ENCODE results near the gene PPT1. TPM values are rescaled to one million over a fixed set of nuclear protein-coding genes. Genes with fewer than 3 reads are reported as not detected.

PPT1 gene
- total RNA-seq, 1 experiment from 2014 or later: 154 TPM

DNA sequence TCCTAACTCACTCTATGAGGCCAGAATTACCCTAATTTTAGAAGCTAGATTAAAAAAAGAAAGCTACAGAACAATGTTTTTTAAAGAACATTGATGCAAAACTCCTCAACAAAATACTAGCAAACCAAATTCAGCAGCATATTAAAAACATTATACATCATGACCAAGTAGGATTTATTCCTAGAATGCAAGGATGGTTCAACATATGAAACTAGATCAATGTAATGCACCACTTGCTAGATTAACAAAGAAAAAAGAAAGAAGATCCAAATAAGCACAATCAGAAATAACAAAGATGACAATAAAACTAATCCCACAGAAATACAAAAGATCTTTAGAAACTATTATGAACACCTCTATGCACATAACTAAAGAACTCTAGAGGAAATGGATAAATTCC is 13.3 kb upstream of the PPT1 start:
- TF ChIP-seq, protein P1, sequence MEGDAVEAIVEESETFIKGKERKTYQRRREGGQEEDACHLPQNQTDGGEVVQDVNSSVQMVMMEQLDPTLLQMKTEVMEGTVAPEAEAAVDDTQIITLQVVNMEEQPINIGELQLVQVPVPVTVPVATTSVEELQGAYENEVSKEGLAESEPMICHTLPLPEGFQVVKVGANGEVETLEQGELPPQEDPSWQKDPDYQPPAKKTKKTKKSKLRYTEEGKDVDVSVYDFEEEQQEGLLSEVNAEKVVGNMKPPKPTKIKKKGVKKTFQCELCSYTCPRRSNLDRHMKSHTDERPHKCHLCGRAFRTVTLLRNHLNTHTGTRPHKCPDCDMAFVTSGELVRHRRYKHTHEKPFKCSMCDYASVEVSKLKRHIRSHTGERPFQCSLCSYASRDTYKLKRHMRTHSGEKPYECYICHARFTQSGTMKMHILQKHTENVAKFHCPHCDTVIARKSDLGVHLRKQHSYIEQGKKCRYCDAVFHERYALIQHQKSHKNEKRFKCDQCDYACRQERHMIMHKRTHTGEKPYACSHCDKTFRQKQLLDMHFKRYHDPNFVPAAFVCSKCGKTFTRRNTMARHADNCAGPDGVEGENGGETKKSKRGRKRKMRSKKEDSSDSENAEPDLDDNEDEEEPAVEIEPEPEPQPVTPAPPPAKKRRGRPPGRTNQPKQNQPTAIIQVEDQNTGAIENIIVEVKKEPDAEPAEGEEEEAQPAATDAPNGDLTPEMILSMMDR (conservative IDR thresholded peaks at IDR 0.05): no peak
- no peak for TF ChIP-seq EZH2 (IDR thresholded peaks at IDR 0.05; ENCODE audit: low read depth)
- no peaks in the 10 kb centered on the region for H3K27me3 ChIP-seq (ENCODE audit: insufficient read depth, low read depth)
- H3K27ac ChIP-seq: no peak overlapping the region
- H3K4me3 ChIP-seq: no peak overlapping the region
- no peak overlapping the region for H2AFZ ChIP-seq
- peaks cover 37% of the 10 kb centered on the region for H3F3A ChIP-seq (ENCODE audit: insufficient read depth, low read depth)
- intact Hi-C loops (cut with micrococcal nuclease; ENCODE audit: unreplicated experiment): no loop called here
- H3K4me2 ChIP-seq: no peak overlapping the region
- BruUV-seq (replicated peaks): no TSS peak
- peaks cover 10% of the 10 kb centered on the region; the same call in 1 of the 2 replicates for H3K9me3 ChIP-seq (ENCODE audit: insufficient read depth, low read depth)
- no peaks in the 10 kb centered on the region for H4K20me1 ChIP-seq (ENCODE audit: insufficient read depth)
- POLR2A ChIA-PET (ENCODE audit: unreplicated experiment): interaction anchor here (0.6 kb wide), 2 partner anchors 33 to 136 kb away, joined by 4 to 18 read pairs; no protein-coding TSS in a partner anchor
- no peak for DNase-seq
- CTCF ChIA-PET: no interaction called here
- no peaks in the 10 kb centered on the region for H3K79me2 ChIP-seq (ENCODE audit: low read depth)
- H3K36me3 ChIP-seq (ENCODE audit: low read depth): no peaks in the 10 kb centered on the region
- peaks cover 47% of the 10 kb centered on the region for H3K4me1 ChIP-seq (replicated peaks; ENCODE audit: insufficient read depth)
- no peaks in the 10 kb centered on the region for H3K9me2 ChIP-seq (ENCODE audit: insufficient read depth)

DNA sequence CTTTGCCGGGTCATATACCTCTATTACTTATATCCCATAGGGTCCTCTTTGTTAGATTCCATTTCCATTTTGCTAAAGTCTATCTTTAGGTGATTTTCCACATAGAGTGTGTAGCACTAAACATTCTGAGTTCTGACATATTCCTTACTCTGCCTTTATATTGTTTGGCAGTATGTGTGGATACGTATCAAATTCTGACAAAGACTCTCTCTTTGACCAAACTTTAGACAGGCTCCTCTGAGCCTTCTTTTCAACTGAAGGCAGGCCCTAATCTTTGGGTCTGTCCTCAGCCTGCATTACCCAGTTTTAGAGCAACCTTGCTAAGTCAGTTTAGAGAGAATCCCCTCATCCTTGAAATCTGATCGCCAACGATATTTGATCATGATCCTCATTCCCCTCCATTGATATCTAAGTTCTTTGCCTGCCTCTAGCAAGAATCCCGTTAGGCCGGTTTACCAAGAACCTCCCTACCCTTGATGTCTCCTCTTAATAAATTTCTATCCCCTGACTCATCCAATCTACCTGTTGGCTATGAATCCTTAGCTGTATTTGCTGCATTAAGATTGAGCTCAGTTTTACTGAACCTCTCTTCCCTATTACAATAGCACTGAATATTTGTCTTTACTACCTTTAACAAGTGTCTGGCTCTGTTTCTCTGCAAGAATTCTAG is 10.4 kb upstream of the PPT1 start:
- ChIA-PET POLR2A (ENCODE audit: unreplicated experiment) (interaction anchor here (0.6 to 1.0 kb wide), 7 partner anchors 10 to 1144 kb away, joined by 3 to 16 read pairs (median 8); partner anchors contain the start of genes CAP1, CITED4 and PPT1), CTCF (interaction anchor here (0.6 to 1.6 kb wide), 8 partner anchors 23 to 232 kb away, joined by 3 to 13 read pairs (median 4); partner anchors contain the start of genes MYCL and RLF)
- DNase-seq: peak; percentile 79 to 99
- peaks cover 66% of the 10 kb centered on the region for H3K4me1 ChIP-seq (replicated peaks; ENCODE audit: insufficient read depth)
- TF ChIP-seq, protein P1 (conservative IDR thresholded peaks at IDR 0.05): no peak
- no peak for TF ChIP-seq EZH2 (IDR thresholded peaks at IDR 0.05; ENCODE audit: low read depth)
- H3K4me3 ChIP-seq: peak overlapping the region; percentile 34; the same call in 1 of the 2 replicates
- H3K4me2 ChIP-seq: peak overlapping the region; percentile 77
- H3K27me3 ChIP-seq (ENCODE audit: insufficient read depth, low read depth): no peaks in the 10 kb centered on the region
- no peaks in the 10 kb centered on the region for H4K20me1 ChIP-seq (ENCODE audit: insufficient read depth)
- H3K9me3 ChIP-seq (ENCODE audit: insufficient read depth, low read depth): peaks cover 22% of the 10 kb centered on the region
- peaks cover 43% of the 10 kb centered on the region for H3F3A ChIP-seq (ENCODE audit: insufficient read depth, low read depth)
- intact Hi-C loops (cut with micrococcal nuclease; ENCODE audit: unreplicated experiment): loop anchor here (1.0 kb wide), 2 partner anchors 24 to 33 kb away; no protein-coding TSS in a partner anchor
- H3K27ac ChIP-seq: peak overlapping the region; percentile 87
- no peaks in the 10 kb centered on the region for H3K9me2 ChIP-seq (ENCODE audit: insufficient read depth)
- no peaks in the 10 kb centered on the region for H3K79me2 ChIP-seq (ENCODE audit: low read depth)
- H2AFZ ChIP-seq: peak overlapping the region; percentile 72
- no peaks in the 10 kb centered on the region for H3K36me3 ChIP-seq (ENCODE audit: low read depth)
- TSS peak; percentile 70 for BruUV-seq (replicated peaks)

DNA sequence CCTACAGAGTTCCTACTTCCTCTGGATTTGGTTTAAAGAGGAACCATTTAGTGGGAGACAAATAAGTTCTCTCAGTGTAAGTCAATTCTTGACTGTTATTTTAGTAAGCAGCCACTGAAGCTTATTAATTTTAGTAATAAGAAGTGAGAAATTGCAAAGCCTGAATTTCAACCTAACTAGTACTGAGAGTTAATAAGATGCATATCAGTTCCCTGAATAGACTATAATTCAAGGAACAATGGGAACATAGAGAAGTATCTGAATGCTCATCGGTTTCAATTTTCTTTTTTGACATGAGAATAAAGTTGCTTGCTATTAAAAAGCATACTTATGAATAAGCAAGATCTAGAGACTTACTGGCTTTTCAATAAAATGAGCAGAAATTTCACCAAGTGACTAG is 8.0 kb upstream of the PPT1 start:
- no peak for DNase-seq
- no peaks in the 10 kb centered on the region for H3K36me3 ChIP-seq (ENCODE audit: low read depth)
- no peaks in the 10 kb centered on the region for H4K20me1 ChIP-seq (ENCODE audit: insufficient read depth)
- H3K27ac ChIP-seq: no peak overlapping the region; the same call in 1 of the 2 replicates
- ChIA-PET POLR2A (ENCODE audit: unreplicated experiment) (no interaction called here), CTCF (no interaction called here)
- H3K4me1 ChIP-seq (replicated peaks; ENCODE audit: insufficient read depth): peaks cover 76% of the 10 kb centered on the region
- H3K27me3 ChIP-seq (ENCODE audit: insufficient read depth, low read depth): no peaks in the 10 kb centered on the region
- peaks cover 54% of the 10 kb centered on the region for H3F3A ChIP-seq (ENCODE audit: insufficient read depth, low read depth)
- H3K9me3 ChIP-seq (ENCODE audit: insufficient read depth, low read depth): peaks cover 12% of the 10 kb centered on the region
- intact Hi-C loops (cut with micrococcal nuclease; ENCODE audit: unreplicated experiment): no loop called here
- no peak overlapping the region for H3K4me2 ChIP-seq
- no peaks in the 10 kb centered on the region for H3K79me2 ChIP-seq (ENCODE audit: low read depth)
- no peak overlapping the region for H2AFZ ChIP-seq
- no peaks in the 10 kb centered on the region for H3K9me2 ChIP-seq (ENCODE audit: insufficient read depth)
- TF ChIP-seq, protein P1 (conservative IDR thresholded peaks at IDR 0.05): no peak
- TF ChIP-seq EZH2 (IDR thresholded peaks at IDR 0.05; ENCODE audit: low read depth): no peak
- BruUV-seq (replicated peaks): no TSS peak
- H3K4me3 ChIP-seq: no peak overlapping the region

Data from PC-9 (cell line).